Caki2 (cell line): ENCODE measurements around the gene POC1B. TPM values are rescaled to one million over a fixed set of nuclear protein-coding genes. Genes with fewer than 3 reads are reported as not detected.

Source experiments
- DNase-seq: peaks from one replicate; pipeline ENCODE4 v3.0.0-alpha.2; 2015; ENCODE audit warnings: low read depth
- in situ Hi-C: cut with HindIII; loops from 2 replicates; pipeline ENCODE4 v1.10.0; 2016; ENCODE audit warnings: low sequenced_read_pairs, low pct_unique_long_range_greater_than_20kb, mixed read lengths
- total RNA-seq: library from RNA; depleted of rRNA; stranded (reverse); fragments of >200 nt; shearing (Covaris generic); gene quantifications from 2 replicates; pipeline ENCODE4 v1.2.3, GENCODE V29; 2014; ENCODE audit warnings: low replicate concordance

The POC1B gene
- total RNA-seq, 1 experiment from 2014 or later: 7.8 TPM

- DNase-seq: no peak
- in situ Hi-C loops: no loop called here
Observed at GRCh38 chr12:89506050-89506449, 19.8 kb downstream of the POC1B start.

GRCh38 chr12:89504560-89505346 lies 21.1 kb downstream of the POC1B start:
- in situ Hi-C loops: no loop called here
- no peak for DNase-seq

- in situ Hi-C loops: no loop called here
- DNase-seq: no peak
Observed at GRCh38 chr12:89501793-89502192, 24.1 kb downstream of the POC1B start.

- in situ Hi-C loops: no loop called here
Observed at GRCh38 chr12:89499857-89500256, 26.0 kb downstream of the POC1B start.

GRCh38 chr12:89497467-89497866 lies 28.4 kb downstream of the POC1B start:
- DNase-seq: no peak
- in situ Hi-C loops: no loop called here

More at GRCh38 chr12:89499857-89500256, 26.0 kb downstream of the POC1B start:
- no peak for DNase-seq

GRCh38 chr12:89497005-89497404 lies 28.8 kb downstream of the POC1B start:
- in situ Hi-C loops: no loop called here
- DNase-seq: no peak

- no peak for DNase-seq
- in situ Hi-C loops: no loop called here
Observed at GRCh38 chr12:89494411-89495231, 31.2 kb downstream of the POC1B start.

GRCh38 chr12:89493670-89494302 lies 32.1 kb downstream of the POC1B start:
- in situ Hi-C loops: no loop called here
- DNase-seq: no peak

GRCh38 chr12:89492883-89493282 lies 33.0 kb downstream of the POC1B start:
- in situ Hi-C loops: no loop called here
- no peak for DNase-seq

GRCh38 chr12:89490922-89491321 lies 34.9 kb downstream of the POC1B start:
- in situ Hi-C loops: no loop called here
- no peak for DNase-seq

GRCh38 chr12:89486264-89486663 lies 39.6 kb downstream of the POC1B start:
- in situ Hi-C loops: no loop called here
- DNase-seq: no peak

- DNase-seq: no peak
- in situ Hi-C loops: no loop called here
Observed at GRCh38 chr12:89484470-89484869, 41.4 kb downstream of the POC1B start.

GRCh38 chr12:89481213-89481914 lies 44.5 kb downstream of the POC1B start:
- in situ Hi-C loops: no loop called here
- DNase-seq: no peak

- no peak for DNase-seq
- in situ Hi-C loops: no loop called here
Observed at GRCh38 chr12:89479982-89480381, 45.9 kb downstream of the POC1B start.

GRCh38 chr12:89477633-89478279 lies 48.1 kb downstream of the POC1B start:
- in situ Hi-C loops: no loop called here
- no peak for DNase-seq

- in situ Hi-C loops: no loop called here
- no peak for DNase-seq
Observed at GRCh38 chr12:89476904-89477595, 48.8 kb downstream of the POC1B start.

- no peak for DNase-seq
- in situ Hi-C loops: no loop called here
Observed at GRCh38 chr12:89476232-89476631, 49.6 kb downstream of the POC1B start.
